ENCODE results near the gene DISP3. TPM values are rescaled to one million over a fixed set of nuclear protein-coding genes. Genes with fewer than 3 reads are reported as not detected.

Gene DISP3
- total RNA-seq, 1 experiment from 2014 or later = 0.02 TPM

DNA sequence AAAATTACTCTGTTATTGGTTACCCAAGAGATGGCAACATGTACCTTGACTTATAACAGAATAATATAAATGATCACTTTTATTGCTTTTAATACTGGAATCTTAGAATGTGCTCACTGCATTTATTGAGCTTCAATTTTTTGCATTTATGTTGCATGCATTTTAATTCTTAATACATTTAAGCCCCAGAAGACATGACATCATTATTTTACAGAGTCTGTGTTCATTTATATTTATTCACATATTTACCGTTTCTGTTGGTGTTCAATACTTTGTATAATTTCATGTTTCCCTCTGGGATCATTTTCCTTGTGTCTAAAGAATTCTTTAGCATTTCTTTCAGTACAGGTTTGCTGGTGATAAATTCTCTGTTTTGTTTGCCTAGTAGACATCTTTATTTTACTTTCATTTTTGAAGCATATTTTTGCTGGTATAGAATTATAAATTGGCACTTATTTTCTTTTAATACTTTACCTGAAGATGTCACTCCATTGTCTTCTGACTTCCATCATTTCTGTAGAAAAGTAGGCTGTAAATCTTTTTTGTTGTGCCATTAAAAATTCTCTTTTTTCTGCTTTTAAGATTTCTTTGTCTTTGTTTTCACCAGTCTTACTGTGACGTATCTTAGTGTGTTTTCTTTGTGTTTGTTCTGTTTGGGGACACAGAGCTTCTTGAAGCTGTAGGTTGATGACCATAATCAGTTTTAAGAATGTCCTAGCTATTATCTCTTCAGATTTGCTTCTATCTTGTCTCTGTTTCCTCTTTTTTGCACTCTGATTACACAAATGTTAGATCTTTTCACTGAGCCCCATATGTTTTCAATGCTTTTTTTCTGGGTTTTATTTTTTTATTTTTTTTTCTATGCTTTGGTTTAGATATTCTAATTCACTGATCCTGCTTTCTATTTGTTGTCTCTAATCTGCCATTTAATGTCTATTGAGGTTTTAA, 26.9 kb downstream of the DISP3 start:
- DNase-seq (ENCODE audit: low read depth) = no peak

GRCh38 chr1:11507309-11507708, 28.4 kb downstream of the DISP3 start:
- no peak for DNase-seq (ENCODE audit: low read depth)

- DNase-seq (ENCODE audit: low read depth) = no peak
Observed at GRCh38 chr1:11513681-11514080, 34.7 kb downstream of the DISP3 start.

DNA sequence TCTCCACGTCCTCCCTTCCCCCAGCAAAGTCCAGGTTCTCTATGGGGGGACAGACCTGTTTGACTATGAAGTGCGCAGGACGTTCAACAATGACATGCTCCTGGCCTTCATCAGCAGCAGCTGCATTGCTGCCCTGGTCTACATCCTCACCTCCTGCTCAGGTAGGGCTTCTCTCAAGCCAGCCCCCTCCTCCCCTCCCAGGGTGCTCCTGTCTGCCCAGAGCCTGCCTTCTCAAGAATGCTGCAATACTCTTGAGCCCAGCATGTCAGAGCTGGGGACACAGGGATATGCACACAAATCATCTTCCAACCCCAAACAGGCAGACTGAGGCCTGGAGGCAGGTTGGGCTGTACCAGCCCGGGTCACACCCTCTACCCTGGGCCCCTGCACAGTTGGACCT, 35.4 kb downstream of the DISP3 start:
- no peak for DNase-seq (ENCODE audit: low read depth)

DNA sequence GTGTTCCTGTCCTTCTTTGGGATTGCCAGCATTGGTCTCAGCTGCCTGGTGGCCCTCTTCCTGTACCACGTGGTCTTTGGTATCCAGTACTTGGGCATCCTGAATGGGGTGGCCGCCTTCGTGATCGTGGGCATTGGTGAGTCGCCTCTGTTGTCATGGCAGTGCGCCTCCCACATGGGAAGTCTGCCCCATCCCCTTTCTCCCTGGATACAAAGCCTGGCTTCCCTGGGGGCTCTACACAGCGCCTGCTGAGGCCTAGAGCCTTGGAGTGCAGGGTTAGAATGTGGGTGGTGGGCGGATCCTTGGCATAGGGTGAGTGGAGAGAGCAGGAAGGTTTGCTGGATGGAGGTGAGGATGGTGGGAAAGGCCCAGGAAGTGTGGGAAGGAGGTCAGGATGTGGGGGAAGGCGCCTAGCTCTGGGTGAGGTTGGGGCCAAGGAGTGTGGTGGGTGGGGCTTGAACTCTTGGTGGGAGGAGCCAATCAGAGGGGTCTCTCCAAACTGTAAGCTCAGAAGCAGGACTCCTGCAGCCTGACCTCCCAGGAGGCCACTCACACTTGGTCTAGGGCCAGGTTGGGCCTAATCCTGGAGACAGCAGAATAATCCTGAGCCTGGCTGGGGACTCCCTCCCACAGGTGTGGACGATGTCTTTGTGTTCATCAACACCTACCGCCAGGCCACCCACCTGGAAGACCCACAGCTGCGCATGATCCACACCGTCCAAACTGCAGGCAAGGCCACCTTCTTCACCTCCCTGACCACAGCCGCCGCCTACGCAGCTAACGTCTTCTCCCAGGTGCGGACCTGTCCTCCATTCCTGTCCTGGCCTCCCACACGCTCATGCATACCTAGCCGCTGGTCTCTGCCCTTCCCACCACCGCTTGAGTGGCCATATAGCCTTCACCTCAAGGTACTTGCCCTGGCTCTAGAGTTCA, 36.7 kb downstream of the DISP3 start:
- DNase-seq (ENCODE audit: low read depth) = no peak

- no peak for DNase-seq (ENCODE audit: low read depth)
Observed at GRCh38 chr1:11516961-11517635, 38.1 kb downstream of the DISP3 start.

- no peak for DNase-seq (ENCODE audit: low read depth)
Observed at GRCh38 chr1:11518016-11518701, 39.2 kb downstream of the DISP3 start.

GRCh38 chr1:11518791-11519628, 40.1 kb downstream of the DISP3 start:
- no peak for DNase-seq (ENCODE audit: low read depth)

DNA sequence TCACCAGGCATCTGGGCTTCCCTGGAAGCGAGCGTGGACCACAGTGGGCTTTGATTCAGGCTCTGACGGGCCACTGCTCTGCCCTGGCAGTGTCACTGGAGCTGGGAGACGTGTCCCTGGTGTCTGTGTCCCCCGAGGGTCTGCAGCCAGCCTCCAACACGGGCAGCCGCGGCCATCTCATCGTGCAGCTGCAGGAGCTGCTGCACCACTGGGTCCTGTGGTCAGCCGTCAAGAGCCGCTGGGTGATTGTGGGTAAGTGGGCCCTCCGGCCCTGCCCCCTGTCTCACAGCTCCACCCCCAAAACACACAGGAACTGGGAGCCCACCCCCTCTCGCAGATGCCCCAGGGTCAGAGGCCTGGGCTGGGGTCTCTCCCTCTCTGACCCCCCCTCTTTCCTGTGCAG, 40.7 kb downstream of the DISP3 start:
- DNase-seq (ENCODE audit: low read depth) = no peak

DNA sequence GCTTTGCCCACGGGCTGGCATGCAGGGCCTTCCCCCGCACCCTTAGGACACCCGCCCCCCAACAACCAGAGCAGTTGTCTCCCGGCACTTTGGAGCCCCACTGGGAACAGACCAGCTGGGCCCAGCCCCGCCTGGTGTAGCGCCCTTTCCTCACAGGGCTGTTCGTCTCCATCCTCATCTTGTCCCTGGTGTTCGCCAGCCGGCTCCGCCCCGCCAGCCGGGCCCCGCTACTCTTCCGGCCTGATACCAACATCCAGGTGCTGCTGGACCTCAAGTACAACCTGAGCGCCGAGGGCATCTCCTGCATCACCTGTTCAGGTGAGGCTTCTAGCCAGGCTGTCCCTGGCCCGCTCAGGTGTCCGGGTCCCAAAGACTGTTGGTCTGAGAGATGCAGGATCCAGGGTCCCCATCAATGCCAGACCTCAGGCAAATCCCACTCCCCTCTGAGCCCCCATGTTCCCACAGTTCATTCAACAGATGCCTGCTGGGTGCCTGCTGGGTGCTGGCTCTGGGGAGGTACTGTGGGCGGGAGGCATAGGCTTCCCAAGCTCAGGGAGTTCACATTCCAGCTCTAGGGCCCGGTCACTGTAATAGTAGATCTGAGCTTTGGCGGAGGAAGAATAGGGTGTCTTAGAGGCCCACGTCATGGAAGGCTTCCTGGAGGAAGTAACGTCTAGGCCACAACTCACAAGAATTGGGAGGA, 41.7 kb downstream of the DISP3 start:
- no peak for DNase-seq (ENCODE audit: low read depth)

- no peak for DNase-seq (ENCODE audit: low read depth)
Observed at GRCh38 chr1:11521582-11522399, 42.8 kb downstream of the DISP3 start.

GRCh38 chr1:11522400-11523235, 43.7 kb downstream of the DISP3 start:
- DNase-seq (ENCODE audit: low read depth) = no peak

- DNase-seq (ENCODE audit: low read depth) = no peak
Observed at GRCh38 chr1:11523261-11523660, 44.3 kb downstream of the DISP3 start.

DNA sequence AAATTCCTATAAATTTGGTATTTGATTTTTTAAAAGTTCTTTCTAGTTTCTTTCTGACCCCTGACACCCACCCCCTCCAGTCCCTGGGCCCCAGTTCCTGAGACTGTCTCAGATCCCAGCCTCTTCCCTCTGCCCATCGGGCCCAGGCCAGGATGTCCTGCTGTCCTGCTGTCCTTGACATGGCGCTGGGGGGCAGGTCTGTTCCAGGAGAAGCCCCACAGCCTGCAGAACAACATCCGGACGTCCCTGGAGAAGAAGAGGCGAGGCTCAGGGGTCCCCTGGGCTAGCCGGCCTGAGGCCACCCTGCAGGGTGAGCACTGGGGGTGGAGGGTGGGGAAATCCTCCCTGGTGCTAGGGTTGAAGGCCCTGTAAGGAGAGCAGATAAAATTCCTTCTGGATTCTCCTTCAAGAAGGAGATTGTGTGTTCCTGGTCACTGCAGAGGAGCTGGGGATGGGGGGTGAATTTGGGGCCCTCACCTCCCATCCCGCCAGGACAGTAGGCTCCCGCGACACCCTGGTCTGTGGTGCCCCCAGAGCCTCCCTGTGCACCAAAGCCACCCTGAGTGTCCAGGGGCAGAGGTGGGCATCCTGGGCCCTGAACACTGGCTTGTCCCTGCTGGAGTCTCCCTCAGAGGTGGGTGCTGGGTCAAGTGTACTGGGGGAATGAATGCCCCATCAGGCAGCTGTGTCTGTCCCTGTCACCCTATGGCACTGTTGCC, 45.0 kb downstream of the DISP3 start:
- DNase-seq (ENCODE audit: low read depth) = no peak

GRCh38 chr1:11524465-11525150, 45.7 kb downstream of the DISP3 start:
- no peak for DNase-seq (ENCODE audit: low read depth)

- no peak for DNase-seq (ENCODE audit: low read depth)
Observed at GRCh38 chr1:11525151-11525505, 46.2 kb downstream of the DISP3 start.

Data from HT1080 (cell line).